ENCODE measurements around the gene DHRS3.
"Not testable (repeated sequence)": the region's sequence is repeated elsewhere in the genome, so short reads cannot be mapped to it uniquely, and the experiment has no call there.

The DHRS3 gene

DNA sequence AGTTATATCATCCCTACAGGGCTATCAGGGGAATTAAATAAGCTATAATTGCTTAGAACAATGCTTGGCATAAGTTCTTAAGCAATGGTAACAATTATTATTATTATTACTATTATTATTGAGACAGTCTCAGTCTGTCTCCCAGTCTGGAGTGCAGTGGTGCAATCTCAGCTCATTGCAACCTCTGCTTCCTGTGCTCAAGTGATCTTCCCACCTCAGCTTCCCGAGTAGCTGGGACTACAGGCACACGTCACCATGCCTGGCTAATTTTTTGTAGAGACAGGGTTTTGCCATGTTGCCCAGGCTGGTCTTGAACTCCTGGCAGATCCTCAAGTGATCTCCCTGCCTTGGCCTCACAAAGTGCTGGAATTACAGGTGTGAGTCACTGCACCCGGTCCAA lies 79.5 kb downstream of the DHRS3 start:
- not testable (repeated sequence) for DNase-seq

DNA sequence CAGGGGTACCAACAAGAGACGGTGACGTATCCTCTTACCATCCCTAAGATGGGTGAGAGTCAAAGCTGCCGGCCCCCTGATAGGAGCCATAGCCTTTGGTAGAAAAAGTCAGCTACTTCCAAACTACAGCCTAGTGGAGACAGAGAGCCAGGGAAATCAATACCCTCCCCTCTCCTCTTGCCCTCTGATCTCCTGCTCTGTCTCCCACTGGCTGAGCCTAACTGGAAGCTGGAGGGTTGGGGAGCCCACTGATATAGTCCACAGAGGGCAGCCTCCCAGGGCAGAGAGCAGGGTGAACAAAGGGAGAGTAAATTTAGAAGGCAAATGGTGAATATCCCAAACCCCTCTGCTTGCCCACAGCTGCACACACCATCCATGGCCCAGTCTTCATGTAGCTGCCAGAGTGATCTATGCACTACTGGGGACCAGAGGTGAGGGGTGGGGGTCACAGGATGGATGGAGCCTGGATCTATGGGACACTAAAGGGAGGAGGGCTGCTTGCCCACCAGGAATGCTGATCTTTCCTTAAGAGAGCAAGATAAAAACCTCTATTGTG lies 80.0 kb downstream of the DHRS3 start:
- DNase-seq: no peak

DNA sequence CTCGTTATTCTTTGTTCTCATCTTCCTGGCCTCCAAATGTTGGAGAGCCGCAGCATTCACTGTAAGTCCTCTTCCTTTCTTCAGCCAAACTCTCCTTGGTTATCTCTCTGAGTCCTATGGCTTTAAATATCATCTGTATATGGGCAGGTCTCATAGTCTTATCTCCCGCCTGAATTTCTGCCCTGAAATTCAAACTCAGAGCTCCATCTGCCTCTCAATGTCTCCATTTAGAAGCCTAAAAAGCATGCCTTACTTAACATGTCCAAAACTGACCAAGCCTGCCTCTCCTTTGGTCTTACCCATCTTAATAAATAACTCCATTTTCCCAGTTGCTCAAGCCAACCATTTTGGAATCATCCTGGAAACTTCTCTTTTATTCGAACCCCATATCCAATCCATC lies 80.7 kb downstream of the DHRS3 start:
- DNase-seq: no peak

DNA sequence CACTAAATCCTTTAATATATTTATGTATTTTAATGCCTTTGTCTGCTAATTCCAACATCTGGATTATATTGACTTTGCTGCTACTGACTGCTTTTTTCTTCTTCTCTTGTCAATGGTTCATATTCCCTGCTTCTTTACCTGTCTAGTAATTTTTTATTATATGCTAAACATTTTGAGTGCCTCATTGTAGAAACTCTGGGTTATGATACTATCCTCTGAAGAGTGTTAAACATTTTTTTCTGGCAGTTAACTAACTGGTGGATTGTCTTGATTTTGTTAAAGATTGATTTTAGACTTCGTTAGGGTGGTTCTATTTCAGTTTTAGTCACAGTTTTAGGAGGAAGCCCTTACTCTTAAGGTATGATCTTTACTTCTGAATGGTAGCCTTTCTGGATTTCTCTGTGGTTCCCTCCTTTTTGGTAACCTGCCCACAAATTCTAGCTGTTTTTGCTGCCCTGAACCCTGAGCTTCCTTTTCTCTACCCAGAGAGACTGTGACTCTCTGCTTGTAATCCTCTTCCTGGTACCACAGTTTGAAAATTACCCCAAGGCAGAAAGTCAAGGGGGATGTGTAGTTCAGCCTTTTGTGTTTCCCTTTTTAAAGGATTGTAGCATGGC lies 81.9 kb downstream of the DHRS3 start:
- DNase-seq: no peak

DNA sequence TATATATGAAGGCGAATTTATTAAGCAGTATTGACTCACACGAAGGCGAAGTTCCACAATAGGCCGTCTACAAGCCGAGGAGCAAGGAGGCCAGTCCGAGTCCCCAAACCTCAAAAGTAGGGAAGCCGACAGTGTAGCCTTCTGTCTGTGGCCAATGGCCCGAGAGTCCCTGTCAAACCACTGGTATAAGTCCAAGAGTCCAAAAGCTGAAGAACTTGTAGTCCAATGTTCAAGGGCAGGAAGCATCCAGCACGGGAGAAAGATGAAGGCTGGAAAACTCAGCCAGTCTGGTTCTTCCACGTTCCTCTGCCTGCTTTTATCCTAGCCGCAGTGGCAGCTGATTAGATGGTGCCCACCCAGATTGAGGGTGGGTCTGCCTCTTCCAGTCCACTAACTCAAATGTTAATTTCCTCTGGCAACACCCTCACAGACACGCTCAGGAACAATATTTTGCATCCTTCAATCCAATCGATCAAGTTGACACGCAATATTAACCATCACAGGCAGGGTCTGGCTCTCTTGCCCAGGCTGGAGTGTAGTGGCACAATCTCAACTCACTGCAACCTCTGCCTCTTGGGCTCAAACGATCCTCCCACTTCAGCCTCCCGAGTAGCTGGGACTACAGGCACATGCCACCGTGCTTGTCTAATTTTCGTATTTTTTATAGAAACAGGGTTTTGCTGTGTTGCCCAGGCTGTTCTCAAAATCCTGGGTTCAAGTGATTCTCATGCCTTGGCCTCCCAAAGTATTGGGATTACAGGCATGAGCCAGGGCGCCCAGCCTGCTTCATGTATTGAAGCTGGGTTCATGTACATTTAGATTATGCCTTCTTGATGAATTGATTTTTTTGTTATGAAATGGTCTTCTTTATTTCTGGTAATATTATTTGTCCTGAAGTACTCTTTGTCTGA lies 85.3 kb downstream of the DHRS3 start:
- no peak for DNase-seq

DNA sequence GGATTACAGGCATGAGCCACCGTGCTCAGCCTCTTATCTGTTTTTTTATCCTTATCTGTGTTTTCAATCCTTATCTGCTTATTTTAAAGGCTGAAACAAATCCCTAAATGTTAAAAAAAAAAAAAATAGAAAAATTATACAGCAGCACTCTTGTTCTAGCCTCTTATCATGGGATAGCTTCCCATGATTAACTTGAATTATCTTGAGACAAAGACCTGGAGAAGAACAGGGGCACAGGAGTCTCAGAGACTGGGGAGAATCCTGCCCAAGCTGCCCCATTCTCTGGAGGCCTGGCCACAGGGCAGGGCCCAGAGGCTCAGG lies 86.9 kb downstream of the DHRS3 start:
- no peak for DNase-seq

DNA sequence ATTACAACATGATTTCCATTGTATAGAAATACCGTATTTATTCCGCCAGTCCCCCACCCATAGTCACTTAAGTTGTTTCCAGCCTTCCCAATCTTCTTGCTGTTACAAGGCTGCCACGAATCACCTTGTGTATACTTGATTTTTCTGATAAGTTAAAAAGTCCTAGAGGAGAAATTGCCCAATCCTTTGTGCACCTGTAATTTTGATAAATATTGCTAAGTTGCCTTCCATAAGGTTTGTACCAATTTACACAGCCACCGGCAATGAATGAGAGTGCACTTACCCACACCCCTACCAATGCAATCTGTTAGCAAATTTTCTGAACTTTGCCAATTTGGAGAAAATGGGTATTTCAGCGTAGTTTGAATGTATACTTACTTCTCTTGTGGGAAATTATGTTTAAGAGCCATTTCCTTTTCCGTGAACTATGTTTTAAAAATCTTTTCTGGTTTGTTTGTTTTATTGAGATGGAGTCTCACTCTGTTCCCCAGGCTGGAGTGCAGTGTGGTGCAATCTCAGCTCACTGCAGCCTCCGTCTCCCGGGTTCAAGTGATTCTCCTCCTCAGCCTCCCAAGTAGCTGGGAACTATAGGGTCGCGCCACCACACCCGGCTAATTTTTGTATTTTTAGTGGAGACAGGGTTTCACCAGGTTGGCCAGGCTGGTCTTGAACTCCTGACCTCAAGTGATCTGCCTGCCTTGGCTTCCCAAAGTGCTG lies 87.4 kb downstream of the DHRS3 start:
- DNase-seq: no peak

DNA sequence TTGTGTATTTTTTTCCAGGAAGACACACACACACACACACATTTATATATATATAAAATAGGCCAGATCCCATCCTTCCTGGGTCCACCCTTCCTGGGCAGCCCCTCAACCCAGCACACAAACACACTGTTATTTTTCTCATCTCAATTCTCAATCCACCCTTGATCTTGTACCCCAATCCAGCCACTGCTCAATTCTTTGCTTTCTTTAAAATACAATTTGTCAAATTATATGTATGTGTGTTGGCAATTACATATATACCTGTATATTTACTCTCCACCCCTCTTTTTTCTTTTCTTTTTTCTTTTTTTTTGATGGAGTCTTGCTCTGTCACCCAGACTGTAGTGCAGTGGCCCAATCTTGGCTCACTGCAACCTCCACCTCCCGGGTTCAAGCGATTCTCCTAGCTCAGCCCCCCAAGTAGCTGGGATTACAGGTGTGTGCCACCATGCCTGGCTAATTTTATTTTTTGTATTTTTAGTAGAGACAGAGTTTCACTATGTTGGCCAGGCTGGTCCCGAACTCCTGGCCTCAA lies 88.3 kb downstream of the DHRS3 start:
- no peak for DNase-seq

DNA sequence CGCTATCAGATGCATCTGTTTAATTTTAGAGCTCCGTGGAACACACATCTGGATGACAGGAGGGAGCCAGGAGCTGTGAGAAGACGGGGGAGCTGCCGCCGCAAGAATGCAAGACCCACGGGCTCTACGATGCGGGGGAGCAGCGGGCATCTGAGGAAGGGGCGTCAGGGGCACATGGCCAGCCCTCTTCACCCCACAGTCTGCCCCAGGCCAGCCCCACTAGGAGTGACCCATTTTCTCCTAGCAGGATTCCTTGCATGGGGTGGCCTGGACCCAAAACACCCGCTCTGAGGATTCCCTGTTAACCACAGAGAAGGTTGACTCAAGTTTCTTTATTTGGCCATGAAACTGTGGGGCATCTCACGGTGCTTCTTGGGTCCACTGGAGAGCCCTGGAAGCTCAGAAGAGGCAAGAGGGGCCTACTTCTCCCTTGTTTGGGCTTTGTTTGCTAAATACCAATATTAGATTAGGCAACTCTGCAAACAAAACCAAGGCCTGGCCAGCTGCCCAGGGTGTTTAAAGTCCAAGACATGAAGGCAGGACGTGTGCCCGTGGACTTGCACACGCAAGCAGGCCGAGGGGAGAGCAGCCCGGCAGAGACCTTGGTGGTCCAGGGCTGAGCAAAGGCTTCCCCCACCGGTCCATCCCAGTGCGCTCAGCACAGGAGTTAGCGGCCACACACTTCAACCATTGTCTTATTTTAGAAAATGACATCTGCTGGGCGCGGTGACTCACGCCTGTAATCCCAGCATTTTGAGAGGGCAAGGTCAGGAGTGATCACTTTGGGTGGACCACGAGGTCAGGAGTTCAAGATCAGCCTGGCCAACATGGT lies 89.8 kb downstream of the DHRS3 start:
- no peak for DNase-seq

DNA sequence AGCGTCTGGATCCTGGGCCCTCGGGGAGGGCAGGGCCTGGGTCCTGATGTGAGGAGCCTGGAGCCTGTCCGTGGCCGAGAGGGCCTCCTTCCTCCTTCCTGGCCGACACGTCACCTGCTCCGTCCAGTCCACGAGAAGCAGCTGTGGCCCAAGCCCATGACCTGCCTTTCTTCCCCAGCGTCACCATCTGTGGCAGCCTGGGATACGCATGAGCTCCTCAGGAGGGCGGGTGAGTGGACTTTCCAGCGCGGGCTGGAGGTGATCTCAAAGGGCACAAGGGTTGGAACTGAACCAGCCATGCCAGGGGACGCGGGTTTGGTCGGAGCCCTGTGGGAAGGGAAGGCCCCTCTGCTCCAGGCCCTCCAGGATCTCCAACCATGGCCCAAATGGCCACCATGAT lies 90.4 kb downstream of the DHRS3 start:
- no peak for DNase-seq

DNA sequence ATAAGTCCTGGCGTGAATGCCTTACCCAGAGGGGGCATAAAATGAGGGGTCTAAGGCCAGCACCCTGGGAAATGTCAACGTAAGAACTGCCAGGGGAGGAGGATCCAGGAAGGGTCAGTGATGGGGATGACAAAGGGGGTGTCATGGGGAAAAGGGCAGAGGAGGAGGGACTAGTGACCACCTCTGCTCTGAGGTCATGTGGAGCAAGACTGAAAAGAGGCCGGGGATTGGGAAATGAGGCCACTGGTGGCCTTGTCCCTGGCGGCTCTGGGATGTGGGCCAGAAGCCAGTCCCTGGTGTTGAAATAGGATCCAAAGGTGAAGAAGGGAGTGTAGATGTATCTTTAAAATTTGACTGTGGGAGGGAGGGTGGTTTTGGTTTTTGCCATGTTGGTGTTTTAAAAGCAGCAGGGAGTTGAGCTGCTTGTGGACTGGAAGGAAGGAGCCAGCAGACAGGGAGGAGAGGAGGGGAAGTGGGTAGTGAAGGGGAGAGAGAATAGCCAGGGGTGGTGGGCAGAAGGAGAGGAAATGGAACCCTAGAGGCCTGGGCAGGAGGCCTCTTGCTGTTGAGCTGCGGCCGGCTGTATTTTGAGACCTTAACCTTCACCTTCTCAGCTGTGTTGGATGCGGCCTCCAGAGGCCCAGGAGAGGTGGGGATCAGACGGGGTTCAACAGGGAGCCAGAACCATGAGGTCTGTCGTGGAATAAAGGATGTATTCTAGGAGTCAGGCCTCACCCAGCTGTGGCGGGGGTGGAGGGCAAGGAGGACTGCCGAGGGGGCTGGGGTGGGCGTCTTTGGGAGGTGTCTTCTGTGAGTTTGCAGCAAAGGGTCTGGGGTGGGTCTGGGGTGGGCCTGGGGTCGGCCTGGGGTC lies 92.5 kb downstream of the DHRS3 start:
- DNase-seq: no peak

DNA sequence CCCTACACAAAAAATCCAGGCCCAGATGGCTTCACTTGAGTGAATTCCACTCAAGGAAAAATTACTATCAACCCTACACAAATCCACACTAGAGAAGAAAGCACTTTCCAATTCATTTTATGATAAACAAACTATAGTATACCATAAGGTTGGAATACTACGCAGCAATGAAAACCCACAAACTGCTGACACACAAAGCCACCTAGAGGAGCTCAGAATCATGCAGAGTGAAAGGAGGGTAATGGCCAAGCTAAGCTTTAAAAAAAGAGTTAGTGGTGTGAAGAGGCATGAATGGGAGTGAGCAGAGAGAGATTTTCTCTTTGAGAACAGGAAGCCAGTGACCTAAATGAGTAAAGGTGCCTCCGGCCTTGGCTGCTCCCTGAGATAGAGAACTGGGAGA lies 93.7 kb downstream of the DHRS3 start:
- no peak for DNase-seq

DNA sequence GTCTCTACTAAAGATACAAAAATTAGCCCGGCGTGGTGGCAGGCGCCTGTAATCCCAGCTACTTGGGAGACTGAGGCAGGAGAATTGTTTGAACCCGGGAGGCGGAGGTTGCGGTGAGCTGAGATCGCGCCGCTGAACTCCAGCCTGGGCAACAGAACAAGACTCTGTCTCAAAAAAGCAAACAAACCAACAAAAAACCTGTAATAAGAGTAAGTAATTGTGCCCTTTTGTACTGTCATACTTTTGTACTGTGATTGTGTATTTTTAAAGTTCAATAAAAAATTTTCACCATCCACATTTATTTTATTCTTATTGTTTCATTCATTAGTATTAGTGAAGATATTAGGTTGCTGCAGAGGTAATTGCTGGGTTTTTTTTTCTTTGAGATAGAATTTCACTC lies 95.2 kb downstream of the DHRS3 start:
- DNase-seq: not testable (repeated sequence)

DNA sequence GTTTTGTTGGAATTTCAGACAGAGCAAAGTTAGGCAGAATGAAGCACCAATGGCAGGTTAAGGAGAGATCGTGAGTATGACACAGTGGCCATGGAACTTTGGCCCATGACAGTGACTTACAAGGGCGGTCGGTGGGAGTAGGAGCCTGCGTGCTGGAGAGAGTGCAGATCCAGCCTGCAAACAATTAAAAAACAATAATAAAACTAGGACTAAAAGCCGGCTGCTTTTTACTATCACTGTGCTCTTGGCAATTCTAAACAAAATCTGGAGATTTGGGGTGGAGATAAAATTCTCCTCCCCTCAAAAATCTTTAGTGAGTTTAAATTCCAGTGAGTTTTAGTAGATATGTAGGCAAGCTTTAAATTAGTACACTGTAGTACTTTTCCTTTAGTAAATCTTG lies 96.9 kb downstream of the DHRS3 start:
- DNase-seq: no peak

DNA sequence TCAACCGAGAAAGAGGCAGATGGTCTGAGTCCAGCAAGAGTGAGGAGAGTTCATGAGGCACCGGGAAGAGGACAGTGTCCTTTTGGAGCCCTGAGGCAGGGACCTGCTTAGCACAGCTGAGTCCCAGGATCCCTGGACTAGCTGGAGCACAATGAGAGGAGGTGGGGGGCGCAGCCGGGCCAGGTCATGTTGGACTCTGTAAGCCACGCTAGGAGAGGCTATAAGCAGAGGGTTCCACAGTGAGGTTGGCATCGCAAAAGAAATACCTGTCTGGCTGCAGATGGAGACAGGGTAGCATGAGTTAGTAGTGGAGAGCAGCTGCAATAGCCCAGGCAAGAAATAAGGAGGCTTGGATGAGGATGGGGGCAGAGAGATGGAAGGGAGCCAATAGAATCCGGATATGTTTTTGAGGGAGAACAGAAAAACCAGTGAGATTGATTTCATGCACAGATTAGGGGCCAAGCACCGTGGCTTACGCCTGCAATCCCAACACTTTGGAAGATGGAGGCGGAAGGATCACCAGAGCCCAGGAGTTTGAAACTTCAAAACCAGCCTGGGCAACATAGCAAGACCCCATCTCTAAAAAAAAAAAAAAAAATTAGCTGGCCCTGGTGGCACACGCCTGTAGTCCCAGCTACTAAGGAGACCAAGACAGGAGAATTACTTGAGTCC lies 98.2 kb downstream of the DHRS3 start:
- no peak for DNase-seq

DNA sequence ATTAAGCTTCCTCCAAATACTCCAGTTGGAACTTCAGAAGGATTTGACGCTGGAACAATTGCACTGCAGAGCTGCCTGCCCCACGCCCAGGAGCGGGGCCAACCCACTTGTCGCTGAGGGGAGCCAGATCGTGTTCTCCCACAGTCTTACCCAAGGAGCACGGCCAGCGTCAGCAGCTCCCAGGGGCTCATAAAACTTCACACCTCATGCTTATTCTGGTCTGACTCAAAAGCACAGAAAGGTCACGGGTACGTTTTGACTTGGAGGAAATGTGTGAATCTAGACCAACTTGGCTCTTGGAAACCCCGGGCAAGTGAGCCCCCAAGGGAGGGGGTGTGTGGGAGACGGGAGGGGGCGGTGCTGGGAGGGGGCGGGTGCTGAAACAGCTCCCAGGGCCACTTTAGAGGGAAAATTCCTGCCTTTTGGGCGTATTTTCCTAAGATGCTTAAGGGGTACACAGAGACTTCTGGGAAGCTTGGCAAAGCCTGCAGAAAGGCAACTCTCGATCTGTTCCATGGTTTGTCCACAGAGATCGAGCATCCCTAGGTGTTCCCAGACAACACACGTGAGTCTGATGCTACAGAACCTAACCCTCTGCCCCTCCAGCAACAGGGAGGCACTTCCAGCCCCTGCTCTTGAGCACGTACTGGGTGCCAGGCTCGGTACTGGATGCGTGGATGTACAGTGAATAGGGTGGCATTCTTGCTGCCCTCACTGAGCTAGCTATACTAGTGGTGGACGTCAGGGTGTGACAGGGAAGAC lies 98.9 kb downstream of the DHRS3 start:
- no peak for DNase-seq
